Lung (tissue), 12 donors: ENCODE data around the gene LEO1. TPM values are rescaled to one million over a fixed set of nuclear protein-coding genes. Genes with fewer than 3 reads are reported as not detected.

ENCODE experiments used
- ATAC-seq: fragments of 200-7000 bp; cut with Tn5 transposase; one replicate; pipeline ENCODE4 v1.9.1; 2020; ENCODE audit warnings: moderate number of reproducible peaks; ENCODE audit not compliant: insufficient read depth, low FRiP score
- DNase-seq, 3 donors: peaks; one replicate each; pipeline ENCODE4 v3.0.0-alpha.2; 2013 to 2017
- H3K27ac ChIP-seq, 2 donors: one replicate each; pipeline ENCODE4 v1.5.1; 2013; ENCODE audit warnings: mild to moderate bottlenecking in 2 of 2, moderate library complexity in 2 of 2, control low read depth in 1 of 2, inconsistent platforms in 1 of 2, low read depth in 1 of 2, low read length in 1 of 2
- H3K27me3 ChIP-seq, 3 donors: one replicate each; pipeline ENCODE4 v1.5.1; 2013; ENCODE audit warnings: low read length in 2 of 3; ENCODE audit not compliant: control insufficient read depth in 3 of 3, insufficient read depth in 3 of 3
- H3K36me3 ChIP-seq, 4 donors: one replicate each; pipeline ENCODE4 v1.5.1; 2013; ENCODE audit warnings: low read length in 4 of 4, mild to moderate bottlenecking in 1 of 4, moderate library complexity in 1 of 4; ENCODE audit not compliant: control insufficient read depth in 4 of 4, insufficient read depth in 4 of 4
- H3K4me1 ChIP-seq, 5 donors: one replicate each; pipeline ENCODE4 v1.5.1; 2013; ENCODE audit warnings: low read length in 5 of 5, mild to moderate bottlenecking in 2 of 5, moderate library complexity in 1 of 5; ENCODE audit not compliant: control insufficient read depth in 5 of 5, insufficient read depth in 5 of 5
- H3K4me3 ChIP-seq: one replicate; pipeline ENCODE4 v1.5.1; 2013; ENCODE audit warnings: mild to moderate bottlenecking, control low read depth, moderate library complexity
- H3K9ac ChIP-seq, 2 donors: one replicate each; pipeline ENCODE4 v1.5.1; 2013; ENCODE audit warnings: low read length in 2 of 2, control low read depth in 1 of 2; ENCODE audit not compliant: insufficient read depth in 1 of 2
- H3K9me3 ChIP-seq, 4 donors: one replicate each; pipeline ENCODE4 v1.5.1; 2013; ENCODE audit warnings: low read length in 3 of 4, mild to moderate bottlenecking in 1 of 4, moderate library complexity in 1 of 4; ENCODE audit not compliant: control insufficient read depth in 4 of 4, insufficient read depth in 3 of 4
- WGBS, 2 donors: extraction: QIAGEN DNeasy Blood & Tissue Kit; methylation state at CpG; one replicate each; pipeline ENCODE4 v1.1.7; 2013; 5-methylcytosine and 5-hydroxymethylcytosine counted together
- polyA plus RNA-seq, 2 donors: library from polyadenylated mRNA; stranded (reverse); fragments of 200-250 nt; gene quantifications; one replicate each; pipeline ENCODE4 v1.2.1, GENCODE V29; 2013
- total RNA-seq, 2 donors: library from RNA; depleted of rRNA in 1 of 2; stranded (reverse); fragments of >200 nt in 1 of 2; gene quantifications; one replicate each; pipeline ENCODE4 v1.2.1, GENCODE V29; 2014 to 2021
- TF ChIP-seq, protein P1 (sequence below): IDR thresholded peaks from 2 replicates; pipeline ENCODE4 v1.5.1; 2012; ENCODE audit warnings: mild to moderate bottlenecking; ENCODE audit errors: control extremely low read depth, extremely low read depth
- donor health status: control.
- donor health status: control.
- donor health status: Bipolar disorder and iron deficiency.
- donor health status: healthy.
- donor health status: DM: yes; HTN: yes; CAD: no.

LEO1 gene
- total and polyA plus RNA-seq, 4 donors = 7.1 to 25.4 (median 12.3) TPM

DNA sequence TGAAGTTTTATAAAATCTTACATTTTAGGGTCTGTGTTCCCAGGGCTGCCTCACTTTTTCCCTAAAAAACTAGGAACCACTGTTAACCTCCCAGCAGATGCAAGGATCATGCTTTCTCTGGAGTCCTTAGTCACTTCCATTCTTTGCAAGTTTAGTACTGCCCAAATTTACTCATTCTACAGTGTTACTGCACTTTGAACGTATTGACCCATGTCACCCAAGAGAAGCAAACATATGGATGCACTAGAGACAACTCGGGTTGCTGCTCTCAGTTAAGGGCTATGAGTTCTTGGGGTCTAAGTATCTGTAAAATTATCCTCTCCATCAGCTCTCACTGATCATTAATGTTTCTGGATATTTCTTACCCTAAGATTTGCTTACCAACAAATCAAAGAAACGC, 59.0 kb downstream of the LEO1 start:
- no peak for ATAC-seq
- H3K4me1 ChIP-seq = no peaks in the 10 kb centered on the region
- DNase-seq = no peak
- H3K36me3 ChIP-seq = peaks cover 13 to 24% (median 16%) of the 10 kb centered on the region in 4 donors
- H3K27ac ChIP-seq = no peak overlapping the region
- no peak overlapping the region for H3K4me3 ChIP-seq
- 96 to 98% methylated on average over 3 of the region's 3 CpGs for WGBS, 2 donors
- H3K27me3 ChIP-seq = no peaks in the 10 kb centered on the region
- TF ChIP-seq, protein P1, sequence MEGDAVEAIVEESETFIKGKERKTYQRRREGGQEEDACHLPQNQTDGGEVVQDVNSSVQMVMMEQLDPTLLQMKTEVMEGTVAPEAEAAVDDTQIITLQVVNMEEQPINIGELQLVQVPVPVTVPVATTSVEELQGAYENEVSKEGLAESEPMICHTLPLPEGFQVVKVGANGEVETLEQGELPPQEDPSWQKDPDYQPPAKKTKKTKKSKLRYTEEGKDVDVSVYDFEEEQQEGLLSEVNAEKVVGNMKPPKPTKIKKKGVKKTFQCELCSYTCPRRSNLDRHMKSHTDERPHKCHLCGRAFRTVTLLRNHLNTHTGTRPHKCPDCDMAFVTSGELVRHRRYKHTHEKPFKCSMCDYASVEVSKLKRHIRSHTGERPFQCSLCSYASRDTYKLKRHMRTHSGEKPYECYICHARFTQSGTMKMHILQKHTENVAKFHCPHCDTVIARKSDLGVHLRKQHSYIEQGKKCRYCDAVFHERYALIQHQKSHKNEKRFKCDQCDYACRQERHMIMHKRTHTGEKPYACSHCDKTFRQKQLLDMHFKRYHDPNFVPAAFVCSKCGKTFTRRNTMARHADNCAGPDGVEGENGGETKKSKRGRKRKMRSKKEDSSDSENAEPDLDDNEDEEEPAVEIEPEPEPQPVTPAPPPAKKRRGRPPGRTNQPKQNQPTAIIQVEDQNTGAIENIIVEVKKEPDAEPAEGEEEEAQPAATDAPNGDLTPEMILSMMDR = no peak
- no peak overlapping the region for H3K9ac ChIP-seq
- no peaks in the 10 kb centered on the region for H3K9me3 ChIP-seq

DNA sequence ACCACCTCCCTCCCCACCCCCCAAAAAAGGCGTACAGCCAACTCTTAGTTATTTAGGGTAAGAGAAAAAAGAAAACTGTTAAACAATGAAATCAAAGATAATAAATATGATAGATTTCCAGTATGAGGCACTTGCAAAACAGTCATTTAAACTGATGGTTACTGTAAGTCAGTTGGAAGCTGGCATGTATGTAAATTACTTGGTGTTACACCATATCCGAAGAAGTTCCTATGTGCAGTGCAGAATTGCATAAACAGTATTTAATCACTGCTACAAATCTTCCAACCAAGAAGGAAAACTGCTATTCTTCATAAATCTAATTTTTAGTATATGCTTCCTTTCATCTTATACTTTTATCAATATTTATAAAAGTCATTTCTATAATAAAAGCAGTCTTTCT, 62.0 kb downstream of the LEO1 start:
- WGBS, 2 donors = 56 to 78% methylated on average over 2 of the region's 2 CpGs
- H3K36me3 ChIP-seq = peaks cover 8 to 27% (median 20%) of the 10 kb centered on the region in 4 donors

DNA sequence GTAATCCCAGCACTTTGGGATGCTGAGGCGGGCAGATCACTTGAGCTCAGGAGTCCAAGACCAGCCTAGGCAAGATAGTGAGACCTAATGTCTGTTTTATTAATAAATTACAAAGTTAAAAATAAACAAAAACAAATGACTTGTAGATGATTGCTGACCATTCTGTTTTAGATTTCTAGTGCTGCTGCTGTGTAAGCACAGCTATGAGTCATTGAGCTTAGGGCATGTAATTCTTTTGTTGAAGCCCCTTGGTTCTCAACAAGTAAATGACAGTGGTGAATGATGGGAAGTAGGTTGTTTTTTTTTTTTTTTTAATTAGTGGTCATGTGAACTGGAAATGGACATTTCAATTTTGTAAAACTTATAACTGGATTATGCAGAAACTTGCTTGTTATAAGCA, 63.3 kb downstream of the LEO1 start:
- Histone ChIP-seq H3K27me3 (no peaks in the 10 kb centered on the region), H3K4me1 (peaks cover 0 to 5% (median 0%) of the 10 kb centered on the region in 5 donors), H3K36me3 (peaks cover 6 to 38% (median 26%) of the 10 kb centered on the region in 4 donors), H3K9me3 (no peaks in the 10 kb centered on the region), H3K9ac (no peak overlapping the region), H3K27ac (no peak overlapping the region), H3K4me3 (no peak overlapping the region)
- DNase-seq (no peak), ATAC-seq (no peak)
- 97 to 100% methylated on average over 1 of the region's 1 CpG for WGBS, 2 donors
- TF ChIP-seq, protein P1 = no peak

More for the DNA sequence above, 62.0 kb downstream of the LEO1 start:
- H3K4me1 ChIP-seq = peaks cover 0 to 4% (median 0%) of the 10 kb centered on the region in 5 donors
- ATAC-seq (no peak), DNase-seq (no peak)
- H3K27ac ChIP-seq = no peak overlapping the region
- no peaks in the 10 kb centered on the region for H3K27me3 ChIP-seq
- no peak overlapping the region for H3K4me3 ChIP-seq
- TF ChIP-seq, protein P1 = no peak
- H3K9me3 ChIP-seq = no peaks in the 10 kb centered on the region
- H3K9ac ChIP-seq = no peak overlapping the region
